BE2C (cell line): ENCODE measurements around the gene TMEM35A.

Experiments used
- DNase-seq: peaks from one replicate; pipeline ENCODE4 v3.0.0-alpha.2; 2020
- H3K27me3 ChIP-seq: fragments of 250-450 bp; sonication (Bioruptor Pico); 2 replicates; pipeline ENCODE4 v1.5.1; 2020; ENCODE audit warnings: mild to moderate bottlenecking
- H3K36me3 ChIP-seq: fragments of 250-450 bp; sonication (Bioruptor Pico); 2 replicates; pipeline ENCODE4 v1.5.1; 2020; ENCODE audit warnings: mild to moderate bottlenecking
- H3K4me1 ChIP-seq: fragments of 250-450 bp; sonication (Bioruptor Pico); 2 replicates; pipeline ENCODE4 v1.5.1; 2020
- H3K4me3 ChIP-seq: 2 replicates; pipeline ENCODE4 v1.5.1; 2011; ENCODE audit warnings: low read depth, low read length
- H3K9me3 ChIP-seq: fragments of 250-450 bp; sonication (Bioruptor Pico); 2 replicates; pipeline ENCODE4 v1.5.1; 2020
- CTCF ChIP-seq: IDR thresholded peaks from 2 replicates; pipeline ENCODE4 v1.5.1; 2012; ENCODE audit warnings: mild to moderate bottlenecking, low read depth, low read length

Gene TMEM35A

GRCh38 chrX:101136235-101136634, 57.6 kb downstream of the TMEM35A start:
- Histone ChIP-seq H3K4me1 (no peaks in the 10 kb centered on the region), H3K4me3 (no peak overlapping the region), H3K9me3 (no peaks in the 10 kb centered on the region), H3K27me3 (no peaks in the 10 kb centered on the region), H3K36me3 (no peaks in the 10 kb centered on the region; the same call in 1 of the 2 replicates)
- TF ChIP-seq CTCF, result no peak
- DNase-seq, result no peak
